Mononuclear cell (primary cell): ENCODE data around the gene HSPBAP1. TPM values are rescaled to one million over a fixed set of nuclear protein-coding genes. Genes with fewer than 3 reads are reported as not detected.

ENCODE experiments used
- H3K27me3 ChIP-seq: 2 replicates; pipeline ENCODE4 v1.6.0; 2011; ENCODE audit warnings: low read length, control low read depth; ENCODE audit not compliant: insufficient read depth
- H3K4me1 ChIP-seq: 2 replicates; pipeline ENCODE4 v1.5.1; 2011; ENCODE audit warnings: mild to moderate bottlenecking, low read length, control low read depth; ENCODE audit not compliant: insufficient read depth
- H3K4me3 ChIP-seq: 2 replicates; pipeline ENCODE4 v1.5.1; 2011; ENCODE audit warnings: mild to moderate bottlenecking, low read length, moderate library complexity
- H3K9me3 ChIP-seq: 2 replicates; pipeline ENCODE4 v1.5.1; 2011; ENCODE audit warnings: low read depth, mild to moderate bottlenecking, control low read depth, low read length
- total RNA-seq: library from RNA; depleted of rRNA; stranded (reverse); fragments of >200 nt; gene quantifications from one replicate; pipeline ENCODE4 v1.2.3, GENCODE V29; 2012

The HSPBAP1 gene
- total RNA-seq, result 12.9 TPM

- Histone ChIP-seq H3K9me3 (no peaks in the 10 kb centered on the region), H3K4me3 (peak within 1 kb of the TSS; percentile 65), H3K4me1 (peaks cover 65% of the 10 kb centered on the region), H3K27me3 (no peaks in the 10 kb centered on the region)
Observed at GRCh38 chr3:122793568-122794416, at the start of gene HSPBAP1. TSS of gene HSPBAP1 (minus strand) at chr3:122793831. CDS start at chr3:122793680, 151 bp downstream.

- Histone ChIP-seq H3K4me1 (no peaks in the 10 kb centered on the region), H3K27me3 (no peaks in the 10 kb centered on the region), H3K4me3 (no peak overlapping the region), H3K9me3 (no peaks in the 10 kb centered on the region)
Observed at GRCh38 chr3:122835590-122835989, 42.0 kb upstream of the HSPBAP1 start.

- no peaks in the 10 kb centered on the region for H3K27me3 ChIP-seq
- no peak overlapping the region for H3K4me3 ChIP-seq
- H3K9me3 ChIP-seq, result no peaks in the 10 kb centered on the region
- H3K4me1 ChIP-seq, result no peaks in the 10 kb centered on the region
Observed at GRCh38 chr3:122828281-122828680, 34.6 kb upstream of the HSPBAP1 start.

- H3K9me3 ChIP-seq, result no peaks in the 10 kb centered on the region
- no peak overlapping the region for H3K4me3 ChIP-seq
- H3K4me1 ChIP-seq, result no peaks in the 10 kb centered on the region
Observed at GRCh38 chr3:122826278-122826677, 32.6 kb upstream of the HSPBAP1 start.

GRCh38 chr3:122825460-122825859, 31.8 kb upstream of the HSPBAP1 start:
- Histone ChIP-seq H3K27me3 (no peaks in the 10 kb centered on the region), H3K4me1 (no peaks in the 10 kb centered on the region), H3K9me3 (no peaks in the 10 kb centered on the region), H3K4me3 (no peak overlapping the region)

More at GRCh38 chr3:122826278-122826677, 32.6 kb upstream of the HSPBAP1 start:
- no peaks in the 10 kb centered on the region for H3K27me3 ChIP-seq

- Histone ChIP-seq H3K4me3 (no peak overlapping the region), H3K9me3 (no peaks in the 10 kb centered on the region), H3K27me3 (no peaks in the 10 kb centered on the region), H3K4me1 (no peaks in the 10 kb centered on the region)
Observed at GRCh38 chr3:122824465-122825381, 31.1 kb upstream of the HSPBAP1 start.

- no peaks in the 10 kb centered on the region for H3K9me3 ChIP-seq
- no peaks in the 10 kb centered on the region for H3K27me3 ChIP-seq
- no peak overlapping the region for H3K4me3 ChIP-seq
- no peaks in the 10 kb centered on the region for H3K4me1 ChIP-seq
Observed at GRCh38 chr3:122816587-122816986, 23.0 kb upstream of the HSPBAP1 start.

GRCh38 chr3:122810734-122811133, 17.1 kb upstream of the HSPBAP1 start:
- no peak overlapping the region for H3K4me3 ChIP-seq
- no peaks in the 10 kb centered on the region for H3K9me3 ChIP-seq
- no peaks in the 10 kb centered on the region for H3K4me1 ChIP-seq
- H3K27me3 ChIP-seq, result no peaks in the 10 kb centered on the region

GRCh38 chr3:122803977-122804376, 10.3 kb upstream of the HSPBAP1 start:
- no peaks in the 10 kb centered on the region for H3K9me3 ChIP-seq
- H3K4me1 ChIP-seq, result peaks cover 17% of the 10 kb centered on the region
- no peak overlapping the region for H3K4me3 ChIP-seq
- no peaks in the 10 kb centered on the region for H3K27me3 ChIP-seq

- peaks cover 28% of the 10 kb centered on the region for H3K4me1 ChIP-seq
- H3K9me3 ChIP-seq, result no peaks in the 10 kb centered on the region
- no peak overlapping the region for H3K4me3 ChIP-seq
- no peaks in the 10 kb centered on the region for H3K27me3 ChIP-seq
Observed at GRCh38 chr3:122802323-122802722, 8.7 kb upstream of the HSPBAP1 start.

- no peaks in the 10 kb centered on the region for H3K9me3 ChIP-seq
- peaks cover 41% of the 10 kb centered on the region for H3K4me1 ChIP-seq
- no peak overlapping the region for H3K4me3 ChIP-seq
- no peaks in the 10 kb centered on the region for H3K27me3 ChIP-seq
Observed at GRCh38 chr3:122800706-122801237, 7.1 kb upstream of the HSPBAP1 start.

GRCh38 chr3:122800031-122800430, 6.4 kb upstream of the HSPBAP1 start:
- Histone ChIP-seq H3K9me3 (no peaks in the 10 kb centered on the region), H3K4me1 (peaks cover 46% of the 10 kb centered on the region), H3K4me3 (no peak overlapping the region), H3K27me3 (no peaks in the 10 kb centered on the region)

GRCh38 chr3:122799322-122799721, 5.7 kb upstream of the HSPBAP1 start:
- no peak overlapping the region for H3K4me3 ChIP-seq
- no peaks in the 10 kb centered on the region for H3K27me3 ChIP-seq
- H3K9me3 ChIP-seq, result no peaks in the 10 kb centered on the region
- H3K4me1 ChIP-seq, result peaks cover 47% of the 10 kb centered on the region

GRCh38 chr3:122797291-122797690, 3.7 kb upstream of the HSPBAP1 start:
- Histone ChIP-seq H3K4me1 (peaks cover 64% of the 10 kb centered on the region), H3K4me3 (no peak overlapping the region), H3K27me3 (no peaks in the 10 kb centered on the region), H3K9me3 (no peaks in the 10 kb centered on the region)

- peak overlapping the region; percentile 65 for H3K4me3 ChIP-seq
- H3K27me3 ChIP-seq, result no peaks in the 10 kb centered on the region
- no peaks in the 10 kb centered on the region for H3K9me3 ChIP-seq
- H3K4me1 ChIP-seq, result peaks cover 74% of the 10 kb centered on the region
Observed at GRCh38 chr3:122795674-122796195, 2.1 kb upstream of the HSPBAP1 start.
